ENCODE data around the gene NUP85. TPM values are rescaled to one million over a fixed set of nuclear protein-coding genes. Genes with fewer than 3 reads are reported as not detected.

NUP85 gene
- total and polyA plus RNA-seq, 2 donors (not counting 3 experiments of a cell fraction or from before 2014, with no cell fraction given): 105 to 120 TPM

DNA sequence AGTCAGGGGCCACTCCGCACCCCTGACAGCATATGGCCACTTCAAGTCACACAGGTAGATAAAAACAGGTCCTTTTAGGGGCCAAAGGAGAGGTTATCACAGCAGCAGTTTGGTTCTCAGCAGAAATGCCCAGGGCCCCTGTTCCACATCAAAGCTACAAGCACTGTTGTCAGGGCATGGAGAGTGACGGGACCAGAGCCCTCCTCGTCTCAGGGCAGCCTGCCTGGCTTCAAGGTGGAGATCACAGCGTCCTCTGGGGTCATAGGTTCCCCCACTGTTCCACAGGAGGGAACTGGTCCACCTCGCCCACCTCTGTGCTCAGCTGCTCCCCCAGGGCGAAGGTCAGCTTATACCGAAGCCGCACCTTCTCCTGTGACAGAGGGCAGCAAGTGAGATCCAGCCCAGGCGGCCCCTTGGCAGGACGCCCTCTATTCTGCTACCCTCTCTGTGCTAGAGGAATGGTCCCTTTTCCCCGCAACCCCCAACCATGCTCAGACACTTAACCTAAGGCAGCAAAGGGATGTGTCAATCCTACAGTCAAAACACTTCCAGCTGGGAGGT, 32.6 kb downstream of the NUP85 start:
- H3K9me1 ChIP-seq (replicated peaks; ENCODE audit: control insufficient read depth, extremely low read depth, insufficient read depth, low read length): no peaks in the 10 kb centered on the region
- H4K20me1 ChIP-seq (replicated peaks; ENCODE audit: control insufficient read depth, extremely low read depth, insufficient read depth, low read length): no peaks in the 10 kb centered on the region
- TF ChIP-seq FOS (IDR thresholded peaks at IDR 0.05; ENCODE audit: borderline replicate concordance, insufficient read depth, low read length) (no peak), POLR2A (IDR thresholded peaks at IDR 0.05; ENCODE audit: low read depth, low read length) (no peak), POLR2AphosphoS5 (IDR thresholded peaks at IDR 0.05; ENCODE audit: insufficient read depth, low read depth, low read length) (no peak), MYC (IDR thresholded peaks at IDR 0.05; ENCODE audit: low read depth, low read length) (no peak), GATA2 (IDR thresholded peaks at IDR 0.05; ENCODE audit: insufficient read depth, insufficient read length, low read depth, low read length) (no peak), JUN (IDR thresholded peaks at IDR 0.05; ENCODE audit: borderline replicate concordance, insufficient read depth, insufficient read length, low read depth) (no peak), EZH2 (IDR thresholded peaks at IDR 0.05; ENCODE audit: borderline replicate concordance, low read depth, low read length, severe bottlenecking) (no peak), MAX (IDR thresholded peaks at IDR 0.05; ENCODE audit: insufficient read depth, insufficient read length) (no peak)
- TF ChIP-seq, protein P1, sequence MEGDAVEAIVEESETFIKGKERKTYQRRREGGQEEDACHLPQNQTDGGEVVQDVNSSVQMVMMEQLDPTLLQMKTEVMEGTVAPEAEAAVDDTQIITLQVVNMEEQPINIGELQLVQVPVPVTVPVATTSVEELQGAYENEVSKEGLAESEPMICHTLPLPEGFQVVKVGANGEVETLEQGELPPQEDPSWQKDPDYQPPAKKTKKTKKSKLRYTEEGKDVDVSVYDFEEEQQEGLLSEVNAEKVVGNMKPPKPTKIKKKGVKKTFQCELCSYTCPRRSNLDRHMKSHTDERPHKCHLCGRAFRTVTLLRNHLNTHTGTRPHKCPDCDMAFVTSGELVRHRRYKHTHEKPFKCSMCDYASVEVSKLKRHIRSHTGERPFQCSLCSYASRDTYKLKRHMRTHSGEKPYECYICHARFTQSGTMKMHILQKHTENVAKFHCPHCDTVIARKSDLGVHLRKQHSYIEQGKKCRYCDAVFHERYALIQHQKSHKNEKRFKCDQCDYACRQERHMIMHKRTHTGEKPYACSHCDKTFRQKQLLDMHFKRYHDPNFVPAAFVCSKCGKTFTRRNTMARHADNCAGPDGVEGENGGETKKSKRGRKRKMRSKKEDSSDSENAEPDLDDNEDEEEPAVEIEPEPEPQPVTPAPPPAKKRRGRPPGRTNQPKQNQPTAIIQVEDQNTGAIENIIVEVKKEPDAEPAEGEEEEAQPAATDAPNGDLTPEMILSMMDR (IDR thresholded peaks at IDR 0.05; ENCODE audit: extremely low read depth in 1 of 2, insufficient read depth in 1 of 2, low read depth in 1 of 2, low read length in 2 of 2): no peak
- no peak overlapping the region for H3K4me3 ChIP-seq (replicated peaks in 1 of 3; ENCODE audit: insufficient read depth in 1 of 3, low read depth in 1 of 3, low read length in 3 of 3)
- TSS peak; percentile 30 for BruUV-seq (replicated peaks)
- dilution Hi-C loops (cut with MboI; ENCODE audit: extremely low pct_ligation_motif_present, low sequenced_read_pairs): no loop called here
- ChIA-PET CTCF (interaction anchor here (1.0 to 7.6 kb wide), 6 partner anchors 12 to 276 kb away, joined by 3 to 91 read pairs (median 26); partner anchors contain the start of gene MIF4GD), POLR2A (no interaction called here)
- no peak overlapping the region for H3K9ac ChIP-seq (replicated peaks; ENCODE audit: extremely low read depth, insufficient read depth, low read length)
- intact Hi-C loops (cut with micrococcal nuclease): no loop called here
- H3K27me3 ChIP-seq (ENCODE audit: control insufficient read depth in 2 of 2, insufficient read depth in 2 of 2, low read length in 2 of 2): no peaks in the 10 kb centered on the region
- no peak for DNase-seq (ENCODE audit: low read depth, low spot score)
- no peaks in the 10 kb centered on the region for H3K4me1 ChIP-seq (ENCODE audit: control insufficient read depth, extremely low read depth, insufficient read depth, low read length)
- peaks cover 11 to 46% of the 10 kb centered on the region in 2 experiments for H3K36me3 ChIP-seq (ENCODE audit: control insufficient read depth in 2 of 2, extremely low read depth in 1 of 2, insufficient read depth in 2 of 2, low read length in 2 of 2)
- no peak for FAIRE-seq
- H2AFZ ChIP-seq (ENCODE audit: low read depth, low read length): no peak overlapping the region
- no peak overlapping the region for H3K4me2 ChIP-seq (ENCODE audit: insufficient read depth, low read length)
- no peaks in the 10 kb centered on the region for H3K79me2 ChIP-seq (ENCODE audit: control insufficient read depth, insufficient read depth, low read length)
- no peak overlapping the region for H3K27ac ChIP-seq (ENCODE audit: insufficient read depth, low read depth, low read length)
- H3K9me3 ChIP-seq (replicated peaks; ENCODE audit: control insufficient read depth, insufficient read depth, low read length): no peaks in the 10 kb centered on the region
